GM20000 (cell line): Measurements from ENCODE around the gene IPO13.

Experiments used
- DNase-seq: peaks from one replicate; pipeline ENCODE4 v3.0.0; 2012; ENCODE audit warnings: low spot score
- CTCF ChIP-seq: IDR thresholded peaks from 2 replicates; pipeline ENCODE4 v1.5.1; 2012; ENCODE audit warnings: mild to moderate bottlenecking, control low read depth; ENCODE audit errors: extremely low read depth, missing control alignments

Gene IPO13

GRCh38 chr1:43956234-43956633 lies 9.5 kb downstream of the IPO13 start:
- DNase-seq: no peak

GRCh38 chr1:43957407-43958040 lies 10.8 kb downstream of the IPO13 start:
- TF ChIP-seq CTCF: no peak

More at GRCh38 chr1:43956234-43956633, 9.5 kb downstream of the IPO13 start:
- no peak for TF ChIP-seq CTCF

GRCh38 chr1:43958351-43959255 lies 11.9 kb downstream of the IPO13 start:
- TF ChIP-seq CTCF: no peak
- DNase-seq: no peak

More at GRCh38 chr1:43957407-43958040, 10.8 kb downstream of the IPO13 start:
- DNase-seq: no peak

- no peak for DNase-seq
- no peak for TF ChIP-seq CTCF
These were observed 14.0 kb downstream of the IPO13 start for GRCh38 chr1:43960798-43961197.

GRCh38 chr1:43961692-43962091 lies 14.9 kb downstream of the IPO13 start:
- no peak for DNase-seq
- TF ChIP-seq CTCF: no peak

GRCh38 chr1:43962324-43962723 lies 15.6 kb downstream of the IPO13 start:
- no peak for DNase-seq
- no peak for TF ChIP-seq CTCF

GRCh38 chr1:43963006-43963405 lies 16.3 kb downstream of the IPO13 start:
- TF ChIP-seq CTCF: no peak
- DNase-seq: no peak
